ENCODE measurements around the gene TNS3. TPM values are rescaled to one million over a fixed set of nuclear protein-coding genes. Genes with fewer than 3 reads are reported as not detected.

Gene TNS3
- total RNA-seq, 1 experiment from 2014 or later = 533 TPM

DNA sequence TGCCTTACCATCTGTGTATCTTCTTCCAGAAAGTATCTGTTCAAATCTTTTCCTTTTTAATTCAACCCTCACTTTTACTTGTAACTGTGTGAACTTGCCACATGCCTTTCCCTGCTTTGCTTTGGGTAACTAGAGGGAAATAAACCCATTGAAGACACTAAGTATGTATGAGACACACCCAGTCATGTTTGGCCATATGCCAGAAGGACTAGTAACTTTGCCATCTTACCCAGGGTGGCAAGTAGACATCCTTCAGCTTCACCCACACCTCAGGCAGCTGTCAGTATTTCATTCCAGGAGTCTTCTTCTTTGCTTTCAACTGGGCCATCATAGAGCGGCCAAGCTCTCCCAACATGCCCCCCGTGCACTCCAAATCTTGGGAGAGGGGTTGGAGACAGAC lies 323.1 kb downstream of the TNS3 start:
- intact Hi-C loops (cut with micrococcal nuclease; ENCODE audit: unreplicated experiment) = no loop called here
- Histone ChIP-seq H3K4me1 (ENCODE audit: control insufficient read depth, insufficient read depth, low read length) (0 out of 2 replicates have a peak, but pooled peaks cover 4% of the 10 kb centered on the region), H3K36me3 (ENCODE audit: control insufficient read depth, insufficient read depth, low read length) (no peaks in the 10 kb centered on the region), H3K4me3 (ENCODE audit: low read depth in 2 of 2, low read length in 2 of 2) (no peak overlapping the region), H3K9me3 (ENCODE audit: control insufficient read depth, insufficient read depth, low read depth, low read length) (no peaks in the 10 kb centered on the region), H3K27ac (ENCODE audit: low read length) (no peak overlapping the region), H3K27me3 (ENCODE audit: control insufficient read depth, insufficient read depth, low read length) (no peaks in the 10 kb centered on the region)
- TF ChIP-seq, protein P1, sequence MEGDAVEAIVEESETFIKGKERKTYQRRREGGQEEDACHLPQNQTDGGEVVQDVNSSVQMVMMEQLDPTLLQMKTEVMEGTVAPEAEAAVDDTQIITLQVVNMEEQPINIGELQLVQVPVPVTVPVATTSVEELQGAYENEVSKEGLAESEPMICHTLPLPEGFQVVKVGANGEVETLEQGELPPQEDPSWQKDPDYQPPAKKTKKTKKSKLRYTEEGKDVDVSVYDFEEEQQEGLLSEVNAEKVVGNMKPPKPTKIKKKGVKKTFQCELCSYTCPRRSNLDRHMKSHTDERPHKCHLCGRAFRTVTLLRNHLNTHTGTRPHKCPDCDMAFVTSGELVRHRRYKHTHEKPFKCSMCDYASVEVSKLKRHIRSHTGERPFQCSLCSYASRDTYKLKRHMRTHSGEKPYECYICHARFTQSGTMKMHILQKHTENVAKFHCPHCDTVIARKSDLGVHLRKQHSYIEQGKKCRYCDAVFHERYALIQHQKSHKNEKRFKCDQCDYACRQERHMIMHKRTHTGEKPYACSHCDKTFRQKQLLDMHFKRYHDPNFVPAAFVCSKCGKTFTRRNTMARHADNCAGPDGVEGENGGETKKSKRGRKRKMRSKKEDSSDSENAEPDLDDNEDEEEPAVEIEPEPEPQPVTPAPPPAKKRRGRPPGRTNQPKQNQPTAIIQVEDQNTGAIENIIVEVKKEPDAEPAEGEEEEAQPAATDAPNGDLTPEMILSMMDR (IDR thresholded peaks at IDR 0.05) = no peak
- TF ChIP-seq, protein P2, sequence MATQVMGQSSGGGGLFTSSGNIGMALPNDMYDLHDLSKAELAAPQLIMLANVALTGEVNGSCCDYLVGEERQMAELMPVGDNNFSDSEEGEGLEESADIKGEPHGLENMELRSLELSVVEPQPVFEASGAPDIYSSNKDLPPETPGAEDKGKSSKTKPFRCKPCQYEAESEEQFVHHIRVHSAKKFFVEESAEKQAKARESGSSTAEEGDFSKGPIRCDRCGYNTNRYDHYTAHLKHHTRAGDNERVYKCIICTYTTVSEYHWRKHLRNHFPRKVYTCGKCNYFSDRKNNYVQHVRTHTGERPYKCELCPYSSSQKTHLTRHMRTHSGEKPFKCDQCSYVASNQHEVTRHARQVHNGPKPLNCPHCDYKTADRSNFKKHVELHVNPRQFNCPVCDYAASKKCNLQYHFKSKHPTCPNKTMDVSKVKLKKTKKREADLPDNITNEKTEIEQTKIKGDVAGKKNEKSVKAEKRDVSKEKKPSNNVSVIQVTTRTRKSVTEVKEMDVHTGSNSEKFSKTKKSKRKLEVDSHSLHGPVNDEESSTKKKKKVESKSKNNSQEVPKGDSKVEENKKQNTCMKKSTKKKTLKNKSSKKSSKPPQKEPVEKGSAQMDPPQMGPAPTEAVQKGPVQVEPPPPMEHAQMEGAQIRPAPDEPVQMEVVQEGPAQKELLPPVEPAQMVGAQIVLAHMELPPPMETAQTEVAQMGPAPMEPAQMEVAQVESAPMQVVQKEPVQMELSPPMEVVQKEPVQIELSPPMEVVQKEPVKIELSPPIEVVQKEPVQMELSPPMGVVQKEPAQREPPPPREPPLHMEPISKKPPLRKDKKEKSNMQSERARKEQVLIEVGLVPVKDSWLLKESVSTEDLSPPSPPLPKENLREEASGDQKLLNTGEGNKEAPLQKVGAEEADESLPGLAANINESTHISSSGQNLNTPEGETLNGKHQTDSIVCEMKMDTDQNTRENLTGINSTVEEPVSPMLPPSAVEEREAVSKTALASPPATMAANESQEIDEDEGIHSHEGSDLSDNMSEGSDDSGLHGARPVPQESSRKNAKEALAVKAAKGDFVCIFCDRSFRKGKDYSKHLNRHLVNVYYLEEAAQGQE (IDR thresholded peaks at IDR 0.05; ENCODE audit: insufficient read depth in 1 of 2, low read depth in 2 of 2, low read length in 1 of 2) = no peak
- TF ChIP-seq SIN3A (IDR thresholded peaks at IDR 0.05; ENCODE audit: borderline replicate concordance, insufficient read depth, low read depth, low read length) (no peak), TCF7L2 (IDR thresholded peaks at IDR 0.05; ENCODE audit: low read depth, low read length) (no peak), POLR2AphosphoS5 (IDR thresholded peaks at IDR 0.05; ENCODE audit: low read depth, low read length) (no peak)
- in situ Hi-C loops (cut with HindIII; ENCODE audit: low pct_unique_long_range_greater_than_20kb, low sequenced_read_pairs) = no loop called here
- CTCF ChIA-PET = no interaction called here
- no TSS peak for BruUV-seq (replicated peaks)
- DNase-seq (ENCODE audit: low read depth, low spot score) (no peak), ATAC-seq (no peak)
- POLR2A ChIA-PET = interaction anchor here (0.5 kb wide), 1 partner anchor 291 kb away, joined by 3 read pairs; no protein-coding TSS in a partner anchor

DNA sequence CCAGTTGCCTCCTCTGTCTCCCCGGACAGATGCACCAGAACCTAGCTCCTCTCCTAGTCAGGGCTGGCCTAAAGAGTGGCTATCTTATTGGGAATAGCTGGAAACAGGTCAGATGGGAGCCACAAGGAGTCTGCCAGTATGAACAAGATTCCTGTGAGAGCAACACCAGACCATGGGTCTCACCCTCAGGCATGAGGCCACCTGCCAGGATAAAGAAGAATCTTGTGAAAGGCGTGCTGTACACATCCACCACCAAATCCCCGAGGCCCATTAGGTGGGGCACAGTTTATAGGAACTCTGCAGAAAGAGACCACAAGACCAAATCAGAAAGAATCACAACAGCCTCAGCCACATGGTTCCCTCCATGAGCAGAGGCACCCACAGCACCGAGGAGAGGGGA lies 325.9 kb downstream of the TNS3 start:
- Histone ChIP-seq H3K9me3 (ENCODE audit: control insufficient read depth, insufficient read depth, low read depth, low read length) (no peaks in the 10 kb centered on the region), H3K4me3 (ENCODE audit: low read depth in 2 of 2, low read length in 2 of 2) (no peak overlapping the region), H3K27ac (ENCODE audit: low read length) (no peak overlapping the region), H3K36me3 (ENCODE audit: control insufficient read depth, insufficient read depth, low read length) (no peaks in the 10 kb centered on the region), H3K4me1 (ENCODE audit: control insufficient read depth, insufficient read depth, low read length) (peaks cover 8% of the 10 kb centered on the region; the same call in 1 of the 2 replicates), H3K27me3 (ENCODE audit: control insufficient read depth, insufficient read depth, low read length) (no peaks in the 10 kb centered on the region)
- ATAC-seq (no peak), DNase-seq (ENCODE audit: low read depth, low spot score) (no peak)
- in situ Hi-C loops (cut with HindIII; ENCODE audit: low pct_unique_long_range_greater_than_20kb, low sequenced_read_pairs) = no loop called here
- ChIA-PET CTCF (no interaction called here), POLR2A (interaction anchor here (0.6 kb wide), 1 partner anchor 466 kb away, joined by 3 read pairs; no protein-coding TSS in a partner anchor)
- no TSS peak for BruUV-seq (replicated peaks)
- intact Hi-C loops (cut with micrococcal nuclease; ENCODE audit: unreplicated experiment) = no loop called here
- TF ChIP-seq, protein P2 (IDR thresholded peaks at IDR 0.05; ENCODE audit: insufficient read depth in 1 of 2, low read depth in 2 of 2, low read length in 1 of 2) = no peak
- no peak for TF ChIP-seq TCF7L2 (IDR thresholded peaks at IDR 0.05; ENCODE audit: low read depth, low read length)
- TF ChIP-seq, protein P1 (IDR thresholded peaks at IDR 0.05) = no peak
- TF ChIP-seq SIN3A (IDR thresholded peaks at IDR 0.05; ENCODE audit: borderline replicate concordance, insufficient read depth, low read depth, low read length) = no peak
- TF ChIP-seq POLR2AphosphoS5 (IDR thresholded peaks at IDR 0.05; ENCODE audit: low read depth, low read length) = no peak
